Superior temporal gyrus (tissue), 1 donor: Measurements from ENCODE around the gene ITGB2.
"Not testable (repeated sequence)": the region's sequence is repeated elsewhere in the genome, so short reads cannot be mapped to it uniquely, and the experiment has no call there.

Source experiments
- DNase-seq: peaks from one replicate; pipeline ENCODE4 v3.0.0-alpha.2; 2016; ENCODE audit errors: extremely low spot score

Gene ITGB2

GRCh38 chr21:44884097-44884496 lies 36.6 kb downstream of the ITGB2 start:
- no peak for DNase-seq

GRCh38 chr21:44883250-44883649 lies 37.4 kb downstream of the ITGB2 start:
- no peak for DNase-seq

GRCh38 chr21:44881198-44881872 lies 39.4 kb downstream of the ITGB2 start:
- DNase-seq, result no peak

- peak; percentile 22 for DNase-seq
Observed at GRCh38 chr21:44880405-44881197, 40.1 kb downstream of the ITGB2 start.

GRCh38 chr21:44879238-44879637 lies 41.5 kb downstream of the ITGB2 start:
- DNase-seq, result not testable (repeated sequence)

- no peak for DNase-seq
Observed at GRCh38 chr21:44878053-44878982, 42.4 kb downstream of the ITGB2 start.

- no peak for DNase-seq
Observed at GRCh38 chr21:44876849-44877575, 43.7 kb downstream of the ITGB2 start.

- DNase-seq, result peak; percentile 46
Observed at GRCh38 chr21:44875316-44875700, 45.4 kb downstream of the ITGB2 start.

GRCh38 chr21:44874497-44875315 lies 46.0 kb downstream of the ITGB2 start:
- DNase-seq, result no peak

GRCh38 chr21:44874240-44874496 lies 46.5 kb downstream of the ITGB2 start:
- peak; percentile 22 for DNase-seq

- peak; percentile 97 for DNase-seq
Observed at GRCh38 chr21:44873356-44874239, 47.1 kb downstream of the ITGB2 start, which contains the start of gene PTTG1IP. PTTG1IP (minus strand) TSS chr21:44873690; CDS start chr21:44873616, 74 bp downstream.

- peak; percentile 22 for DNase-seq
Observed at GRCh38 chr21:44872649-44873355, 47.9 kb downstream of the ITGB2 start.

- no peak for DNase-seq
Observed at GRCh38 chr21:44872323-44872648, 48.4 kb downstream of the ITGB2 start.

- peak; percentile 31 for DNase-seq
Observed at GRCh38 chr21:44871576-44872269, 49.0 kb downstream of the ITGB2 start.

- peak; percentile 31 for DNase-seq
Observed at GRCh38 chr21:44870748-44871495, 49.8 kb downstream of the ITGB2 start.

GRCh38 chr21:44869781-44870747 lies 50.6 kb downstream of the ITGB2 start:
- no peak for DNase-seq

- no peak for DNase-seq
Observed at GRCh38 chr21:44868707-44869106, 52.0 kb downstream of the ITGB2 start.
